Kidney epithelial cell (primary cell): ENCODE results near the gene A1BG. TPM values are rescaled to one million over a fixed set of nuclear protein-coding genes. Genes with fewer than 3 reads are reported as not detected.

ENCODE experiments used
- DNase-seq: peaks from one replicate; pipeline ENCODE4 v3.0.0-alpha.2; 2010; ENCODE audit warnings: low read depth
- H3K27me3 ChIP-seq: 2 replicates; pipeline ENCODE4 v1.6.0; 2011; ENCODE audit warnings: low read length; ENCODE audit not compliant: control insufficient read depth, insufficient read depth
- H3K36me3 ChIP-seq: 2 replicates; pipeline ENCODE4 v1.5.1; 2011; ENCODE audit warnings: low read length; ENCODE audit not compliant: control insufficient read depth, insufficient read depth
- H3K4me3 ChIP-seq: 2 replicates; pipeline ENCODE4 v1.5.1; 2011; ENCODE audit warnings: low read depth, mild to moderate bottlenecking, control low read depth, low read length
- CTCF ChIP-seq: IDR thresholded peaks from 2 replicates; pipeline ENCODE4 v1.5.1; 2011; ENCODE audit warnings: mild to moderate bottlenecking, moderate library complexity, low read length, control low read depth, inconsistent platforms; ENCODE audit not compliant: insufficient read depth, poor library complexity, severe bottlenecking
- total RNA-seq: library from RNA; depleted of rRNA; stranded (reverse); fragments of >200 nt; gene quantifications from 2 replicates; pipeline ENCODE4 v1.2.3, GENCODE V29; 2015

A1BG gene
- total RNA-seq, 1 donor from 2014 or later = 8.1 TPM

- DNase-seq = no peak
- TF ChIP-seq CTCF = no peak
- Histone ChIP-seq H3K4me3 (no peak overlapping the region), H3K36me3 (no peaks in the 10 kb centered on the region), H3K27me3 (no peaks in the 10 kb centered on the region)
Measured at GRCh38 chr19:58372311-58373133, 19.2 kb upstream of the A1BG start.

- Histone ChIP-seq H3K36me3 (no peaks in the 10 kb centered on the region), H3K27me3 (no peaks in the 10 kb centered on the region), H3K4me3 (no peak overlapping the region)
- no peak for DNase-seq
- no peak for TF ChIP-seq CTCF
Measured at GRCh38 chr19:58368561-58369360, 15.5 kb upstream of the A1BG start.

GRCh38 chr19:58367698-58368454, 14.6 kb upstream of the A1BG start:
- Histone ChIP-seq H3K4me3 (no peak overlapping the region), H3K27me3 (no peaks in the 10 kb centered on the region), H3K36me3 (no peaks in the 10 kb centered on the region)
- no peak for DNase-seq
- no peak for TF ChIP-seq CTCF

GRCh38 chr19:58366585-58367430, 13.5 kb upstream of the A1BG start:
- no peaks in the 10 kb centered on the region for H3K36me3 ChIP-seq
- TF ChIP-seq CTCF = no peak
- H3K4me3 ChIP-seq = no peak overlapping the region
- no peak for DNase-seq
- H3K27me3 ChIP-seq = no peaks in the 10 kb centered on the region

GRCh38 chr19:58364146-58364545, 10.9 kb upstream of the A1BG start:
- Histone ChIP-seq H3K36me3 (no peaks in the 10 kb centered on the region), H3K27me3 (no peaks in the 10 kb centered on the region), H3K4me3 (no peak overlapping the region)
- DNase-seq = no peak
- TF ChIP-seq CTCF = no peak
